ENCODE measurements around the gene ATG5. TPM values are rescaled to one million over a fixed set of nuclear protein-coding genes. Genes with fewer than 3 reads are reported as not detected.

ATG5 gene
- total RNA-seq, 2 experiments from 2014 or later, result 31.2 to 32.4 TPM

DNA sequence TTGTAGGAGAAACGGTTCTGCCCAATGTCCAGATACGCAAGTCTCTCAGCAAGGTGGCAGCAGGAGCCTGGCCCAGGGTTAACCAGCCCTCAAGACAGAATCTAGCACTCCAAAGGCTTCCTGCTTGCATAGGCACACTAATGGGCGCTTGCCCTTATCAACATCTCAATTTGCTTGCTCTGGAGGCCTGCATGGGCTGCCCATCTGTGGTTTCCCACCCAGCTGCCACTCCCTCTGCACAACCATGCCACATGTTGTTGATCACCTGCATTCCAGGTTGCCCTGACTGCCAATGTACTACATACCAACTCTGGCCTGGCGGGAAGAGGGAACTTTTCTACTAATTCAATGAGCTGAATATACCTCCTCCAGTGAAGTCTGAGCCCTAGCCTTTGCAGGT is 74.6 kb downstream of the ATG5 start:
- Mint-ChIP-seq H3K9me3 (no peaks in the 10 kb centered on the region), H3K4me1 (ENCODE audit: low read depth) (peaks cover 29% of the 10 kb centered on the region), H3K4me3 (no peak overlapping the region), H3K36me3 (ENCODE audit: low read depth) (peaks cover 10% of the 10 kb centered on the region), H3K27ac (no peak overlapping the region), H3K27me3 (no peaks in the 10 kb centered on the region)
- intact Hi-C loops (cut with micrococcal nuclease), result no loop called here
- ATAC-seq, result no peak
- POLR2A ChIA-PET, result no interaction called here
- TF ChIP-seq CTCF (IDR thresholded peaks at IDR 0.05), result no peak
- CTCF ChIA-PET, result interaction anchor here (1.2 to 1.9 kb wide), 2 partner anchors 23 to 28 kb away, joined by 3 to 8 read pairs; no protein-coding TSS in a partner anchor
- DNase-seq, result no peak

DNA sequence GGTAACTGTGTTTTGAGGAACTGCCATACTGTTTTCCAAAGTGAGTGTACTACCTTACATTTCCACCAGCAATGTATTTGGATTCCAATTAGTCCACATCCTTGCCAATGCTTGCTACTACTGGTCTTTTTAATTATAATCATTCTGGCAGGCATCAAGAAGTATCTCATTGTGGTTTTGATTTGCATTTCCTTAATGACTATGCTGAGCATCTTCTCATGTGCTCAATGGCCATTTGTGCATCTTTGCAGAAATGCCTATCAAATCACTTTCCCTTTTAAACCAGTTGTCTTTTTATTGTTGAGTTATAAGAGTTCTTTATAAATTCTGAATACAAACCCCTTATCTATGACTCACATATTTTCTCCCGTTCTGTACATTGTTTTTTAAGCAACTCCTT is 75.9 kb downstream of the ATG5 start:
- ATAC-seq, result no peak
- H3K4me3 Mint-ChIP-seq, result no peak overlapping the region
- no peak for DNase-seq
- H3K27ac Mint-ChIP-seq, result no peak overlapping the region
- H3K9me3 Mint-ChIP-seq, result no peaks in the 10 kb centered on the region
- ChIA-PET CTCF (no interaction called here), POLR2A (no interaction called here)
- intact Hi-C loops (cut with micrococcal nuclease), result no loop called here
- H3K36me3 Mint-ChIP-seq (ENCODE audit: low read depth), result peaks cover 14% of the 10 kb centered on the region
- no peaks in the 10 kb centered on the region for H3K27me3 Mint-ChIP-seq
- peaks cover 30% of the 10 kb centered on the region for H3K4me1 Mint-ChIP-seq (ENCODE audit: low read depth)
- TF ChIP-seq CTCF (IDR thresholded peaks at IDR 0.05), result no peak

- Mint-ChIP-seq H3K4me1 (ENCODE audit: low read depth) (peaks cover 21% of the 10 kb centered on the region), H3K4me3 (no peak overlapping the region), H3K27me3 (no peaks in the 10 kb centered on the region), H3K36me3 (ENCODE audit: low read depth) (peaks cover 26% of the 10 kb centered on the region), H3K27ac (peak overlapping the region; percentile 20), H3K9me3 (no peaks in the 10 kb centered on the region)
- no peak for TF ChIP-seq CTCF (IDR thresholded peaks at IDR 0.05)
- CTCF ChIA-PET, result no interaction called here
- DNase-seq, result no peak
- intact Hi-C loops (cut with micrococcal nuclease), result no loop called here
- peak; percentile 45 for ATAC-seq
- POLR2A ChIA-PET, result no interaction called here
Observed at GRCh38 chr6:106247733-106248132, 77.8 kb downstream of the ATG5 start.

DNA sequence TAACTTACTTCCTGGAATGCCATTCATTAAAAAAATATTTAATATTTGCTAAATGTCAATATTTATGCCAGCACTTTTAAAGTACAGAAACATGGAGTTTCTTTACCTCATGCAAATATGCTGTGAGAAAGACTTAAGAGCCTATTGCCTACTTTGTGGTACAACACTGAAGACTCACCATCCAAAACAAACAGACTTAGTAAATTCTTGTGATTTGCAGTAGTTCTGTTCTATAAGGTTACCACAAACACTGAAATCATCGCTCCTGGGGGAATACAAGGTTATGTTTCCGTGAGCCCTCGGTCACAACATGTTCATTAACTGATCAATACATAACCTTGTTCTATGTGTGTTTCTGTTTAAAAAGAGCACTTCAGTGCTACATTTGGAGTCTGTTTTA is 78.3 kb downstream of the ATG5 start:
- H3K4me3 Mint-ChIP-seq, result no peak overlapping the region
- CTCF ChIA-PET, result no interaction called here

DNA sequence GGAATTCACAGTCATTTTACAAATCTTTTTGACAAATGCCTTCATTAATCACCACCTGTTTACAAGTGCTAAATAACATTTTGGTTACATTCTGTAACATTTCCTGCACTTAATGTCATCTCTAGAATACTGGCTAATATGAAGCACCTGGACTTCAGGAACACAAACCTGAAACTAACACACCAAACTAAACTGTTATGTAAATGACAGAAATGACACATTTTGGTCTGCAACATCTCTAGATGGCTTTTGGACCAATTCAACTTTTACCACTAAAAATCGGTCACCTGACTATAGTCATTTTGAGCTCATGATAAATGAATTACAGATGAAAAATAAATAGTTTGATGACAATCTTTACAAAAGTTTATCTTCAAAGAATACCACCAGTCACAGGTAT is 80.6 kb downstream of the ATG5 start:
- Mint-ChIP-seq H3K9me3 (no peaks in the 10 kb centered on the region), H3K4me3 (no peak overlapping the region), H3K4me1 (ENCODE audit: low read depth) (peaks cover 16% of the 10 kb centered on the region), H3K27ac (no peak overlapping the region), H3K36me3 (ENCODE audit: low read depth) (peaks cover 37% of the 10 kb centered on the region), H3K27me3 (no peaks in the 10 kb centered on the region)
- POLR2A ChIA-PET, result no interaction called here
- DNase-seq (no peak), ATAC-seq (no peak)
- TF ChIP-seq CTCF (IDR thresholded peaks at IDR 0.05), result no peak
- CTCF ChIA-PET, result no interaction called here
- intact Hi-C loops (cut with micrococcal nuclease), result no loop called here

More for the DNA sequence above, 78.3 kb downstream of the ATG5 start:
- H3K9me3 Mint-ChIP-seq, result no peaks in the 10 kb centered on the region
- POLR2A ChIA-PET, result no interaction called here
- peaks cover 28% of the 10 kb centered on the region for H3K36me3 Mint-ChIP-seq (ENCODE audit: low read depth)
- peaks cover 17% of the 10 kb centered on the region for H3K4me1 Mint-ChIP-seq (ENCODE audit: low read depth)
- DNase-seq (no peak), ATAC-seq (no peak)
- H3K27me3 Mint-ChIP-seq, result no peaks in the 10 kb centered on the region
- H3K27ac Mint-ChIP-seq, result no peak overlapping the region
- intact Hi-C loops (cut with micrococcal nuclease), result no loop called here
- TF ChIP-seq CTCF (IDR thresholded peaks at IDR 0.05), result no peak

Data from activated CD8-positive, alpha-beta T cell treated with anti-CD3 and anti-CD28 coated beads for 36 hours (primary cell).